Endothelial cell of umbilical vein (primary cell): ENCODE measurements around the gene ABLIM1. TPM values are rescaled to one million over a fixed set of nuclear protein-coding genes. Genes with fewer than 3 reads are reported as not detected.

Experiments used
- BruUV-seq: library from RNA; stranded (reverse); fragments of 400-500 nt; replicated peaks from 2 replicates; lab custom pipeline; 2021; lab: Mats Ljungman, UMichigan
- CTCF ChIA-PET: fragments of 300-600, 350-600 bp; sonication (Branson Sonifier 250); formaldehyde crosslinking; loops from one replicate; lab custom pipeline; 2021; ENCODE audit warnings: antibody characterized with exemption, inconsistent platforms; lab: Charles Lee
- POLR2A ChIA-PET: fragments of 300-600, 350-600 bp; sonication (Branson Sonifier 250); formaldehyde crosslinking; loops from one replicate; lab custom pipeline; 2021; ENCODE audit warnings: antibody characterized with exemption, inconsistent platforms; lab: Charles Lee
- DNase-seq: peaks from one replicate; pipeline ENCODE4 v3.0.0-alpha.2; 2011; ENCODE audit warnings: low read depth, low spot score
- FAIRE-seq: peaks from 2 replicates; lab custom pipeline; 2011; peaks lifted over from hg19 to GRCh38; lab: Jason Lieb, UNC
- H2AFZ ChIP-seq: 2 replicates; pipeline ENCODE4 v1.6.0; 2012; ENCODE audit warnings: low read depth, low read length, control low read depth, inconsistent platforms
- H3K27ac ChIP-seq: 2 replicates; pipeline ENCODE4 v1.5.1; 2011; ENCODE audit warnings: low read depth, mild to moderate bottlenecking, control low read depth, low read length, moderate library complexity; ENCODE audit not compliant: insufficient read depth
- H3K27me3 ChIP-seq, 2 experiments: 2 replicates each; pipeline versions ENCODE4 v1.6.0 to v1.6.1; 2011; ENCODE audit warnings: low read length in 2 of 2, mixed read lengths in 1 of 2; ENCODE audit not compliant: control insufficient read depth in 2 of 2, insufficient read depth in 2 of 2
- H3K36me3 ChIP-seq, 2 experiments: 2 replicates in 1 of 2; 3 replicates in 1 of 2; pipeline ENCODE4 v1.5.1; 2011; ENCODE audit warnings: low read length in 2 of 2, mild to moderate bottlenecking in 1 of 2, moderate library complexity in 1 of 2; ENCODE audit not compliant: control insufficient read depth in 2 of 2, insufficient read depth in 2 of 2; ENCODE audit errors: extremely low read depth in 1 of 2
- H3K4me1 ChIP-seq: 3 replicates; pipeline ENCODE4 v1.5.1; 2011; ENCODE audit warnings: mild to moderate bottlenecking, low read length; ENCODE audit not compliant: control insufficient read depth, insufficient read depth; ENCODE audit errors: extremely low read depth
- H3K4me2 ChIP-seq: 2 replicates; pipeline ENCODE4 v1.6.1; 2011; ENCODE audit warnings: low read length, control low read depth, mixed read lengths; ENCODE audit not compliant: insufficient read depth
- H3K4me3 ChIP-seq, 3 experiments: fragments of 200-600 bp in 1 of 3; sonication (generic), shearing (Covaris generic) in 1 of 3; replicated peaks in 1 of 3; 2 replicates each; pipeline ENCODE4 v1.5.1; 2011 to 2016; ENCODE audit warnings: control low read depth in 3 of 3, low read length in 3 of 3, mild to moderate bottlenecking in 2 of 3, inconsistent platforms in 1 of 3, low read depth in 1 of 3, moderate library complexity in 1 of 3; ENCODE audit not compliant: insufficient read depth in 1 of 3
- H3K79me2 ChIP-seq: 2 replicates; pipeline ENCODE4 v1.6.0; 2012; ENCODE audit warnings: low read length, inconsistent platforms; ENCODE audit not compliant: control insufficient read depth, insufficient read depth
- H3K9ac ChIP-seq: replicated peaks from 2 replicates; pipeline ENCODE3; 2011; ENCODE audit warnings: low read length, control low read depth; ENCODE audit not compliant: insufficient read depth; ENCODE audit errors: extremely low read depth
- H3K9me1 ChIP-seq: replicated peaks from 3 replicates; pipeline ENCODE4 v1.6.0; 2011; ENCODE audit warnings: mild to moderate bottlenecking, low read length; ENCODE audit not compliant: control insufficient read depth, insufficient read depth; ENCODE audit errors: extremely low read depth
- H3K9me3 ChIP-seq: replicated peaks from 2 replicates; pipeline ENCODE4 v1.5.1; 2012; ENCODE audit warnings: low read length, inconsistent platforms; ENCODE audit not compliant: control insufficient read depth, insufficient read depth
- H4K20me1 ChIP-seq: replicated peaks from 2 replicates; pipeline ENCODE3; 2011; ENCODE audit warnings: mild to moderate bottlenecking, low read length; ENCODE audit not compliant: control insufficient read depth, insufficient read depth; ENCODE audit errors: extremely low read depth
- EZH2 ChIP-seq: IDR thresholded peaks from 2 replicates; pipeline ENCODE4 v1.6.1; 2012; ENCODE audit warnings: borderline replicate concordance, low read depth, mild to moderate bottlenecking, moderate library complexity, low read length, inconsistent platforms; ENCODE audit not compliant: severe bottlenecking
- FOS ChIP-seq: IDR thresholded peaks from 2 replicates; pipeline ENCODE4 v1.6.1; 2011; ENCODE audit warnings: mild to moderate bottlenecking, low read length, moderate library complexity, borderline replicate concordance; ENCODE audit not compliant: insufficient read depth
- GATA2 ChIP-seq: IDR thresholded peaks from 2 replicates; pipeline ENCODE4 v1.7.0; 2011; ENCODE audit warnings: low read depth, mild to moderate bottlenecking, moderate library complexity, mixed read lengths, low read length; ENCODE audit not compliant: insufficient read length, insufficient read depth
- JUN ChIP-seq: IDR thresholded peaks from 2 replicates; pipeline ENCODE4 v1.6.1; 2011; ENCODE audit warnings: borderline replicate concordance, low read depth; ENCODE audit not compliant: insufficient read length, insufficient read depth
- MYC ChIP-seq: IDR thresholded peaks from one replicate; pipeline ENCODE4 v1.6.1; 2011; ENCODE audit warnings: mild to moderate bottlenecking, low read depth, low read length
- POLR2A ChIP-seq: IDR thresholded peaks from 2 replicates; pipeline ENCODE4 v1.6.1; 2012; ENCODE audit warnings: low read depth, mild to moderate bottlenecking, control low read depth, low read length
- POLR2AphosphoS5 ChIP-seq: IDR thresholded peaks from 2 replicates; pipeline ENCODE4 v1.6.1; 2012; ENCODE audit warnings: low read depth, mild to moderate bottlenecking, control low read depth, low read length, moderate library complexity; ENCODE audit not compliant: insufficient read depth
- dilution Hi-C: fragments of 300-500 bp; cut with MboI; formaldehyde crosslinking; loops from one replicate; pipeline ENCODE4 v1.15.0; 2019; ENCODE audit warnings: low sequenced_read_pairs; ENCODE audit not compliant: extremely low pct_ligation_motif_present
- intact Hi-C: fragments of 100-400 bp; cut with micrococcal nuclease; formaldehyde crosslinking; loops from one replicate; pipeline ENCODE4 v1.10.0; 2022
- polyA plus RNA-seq, 4 experiments: library from polyadenylated mRNA; depleted of rRNA in 3 of 4; stranded (reverse) in 3 of 4; unstranded in 1 of 4; fragments of >200 nt; gene quantifications; 2 replicates each; pipeline versions ENCODE4 v1.2.1 to v1.2.3, GENCODE V29; 2011 to 2012; ENCODE audit warnings: missing spikeins in 1 of 4
- total RNA-seq: library from RNA; stranded (reverse); gene quantifications from 2 replicates; pipeline ENCODE4 v1.2.3, GENCODE V29; 2021
- TF ChIP-seq, protein P1 (sequence below): IDR thresholded peaks from 2 replicates; pipeline ENCODE4 v1.6.1; 2011; ENCODE audit not compliant: insufficient read depth, insufficient read length
- TF ChIP-seq, protein P2 (sequence below), 2 donors: IDR thresholded peaks; 1 replicate in 1 of 2; 2 replicates in 1 of 2; pipeline ENCODE4 v1.5.1; 2011; ENCODE audit warnings: low read length in 2 of 2, mild to moderate bottlenecking in 2 of 2, moderate library complexity in 2 of 2, control low read depth in 1 of 2, inconsistent platforms in 1 of 2, low read depth in 1 of 2; ENCODE audit not compliant: insufficient read depth in 1 of 2; ENCODE audit errors: extremely low read depth in 1 of 2

Gene ABLIM1
- total and polyA plus RNA-seq, 2 donors (not counting 3 experiments of a cell fraction or from before 2014, with no cell fraction given) = 128 to 235 TPM

- Histone ChIP-seq H4K20me1 (no peaks in the 10 kb centered on the region), H3K9ac (no peak overlapping the region), H3K27me3 (no peaks in the 10 kb centered on the region), H3K4me2 (no peak overlapping the region), H3K4me1 (no peaks in the 10 kb centered on the region), H3K36me3 (no peaks in the 10 kb centered on the region), H3K9me1 (no peaks in the 10 kb centered on the region), H3K27ac (no peak overlapping the region), H3K9me3 (no peaks in the 10 kb centered on the region), H3K4me3 (no peak overlapping the region), H3K79me2 (no peaks in the 10 kb centered on the region), H2AFZ (no peak overlapping the region)
- intact Hi-C loops = no loop called here
- FAIRE-seq (no peak), DNase-seq (no peak)
- ChIA-PET CTCF (interaction anchor here (1.2 kb wide), 2 partner anchors 10 to 15 kb away, joined by 3 read pairs; no protein-coding TSS in a partner anchor), POLR2A (no interaction called here)
- TF ChIP-seq GATA2 (no peak), EZH2 (no peak), POLR2A (no peak), POLR2AphosphoS5 (no peak), FOS (no peak), JUN (no peak), MYC (no peak)
- TF ChIP-seq, protein P1, sequence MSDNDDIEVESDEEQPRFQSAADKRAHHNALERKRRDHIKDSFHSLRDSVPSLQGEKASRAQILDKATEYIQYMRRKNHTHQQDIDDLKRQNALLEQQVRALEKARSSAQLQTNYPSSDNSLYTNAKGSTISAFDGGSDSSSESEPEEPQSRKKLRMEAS = no peak
- TF ChIP-seq, protein P2, sequence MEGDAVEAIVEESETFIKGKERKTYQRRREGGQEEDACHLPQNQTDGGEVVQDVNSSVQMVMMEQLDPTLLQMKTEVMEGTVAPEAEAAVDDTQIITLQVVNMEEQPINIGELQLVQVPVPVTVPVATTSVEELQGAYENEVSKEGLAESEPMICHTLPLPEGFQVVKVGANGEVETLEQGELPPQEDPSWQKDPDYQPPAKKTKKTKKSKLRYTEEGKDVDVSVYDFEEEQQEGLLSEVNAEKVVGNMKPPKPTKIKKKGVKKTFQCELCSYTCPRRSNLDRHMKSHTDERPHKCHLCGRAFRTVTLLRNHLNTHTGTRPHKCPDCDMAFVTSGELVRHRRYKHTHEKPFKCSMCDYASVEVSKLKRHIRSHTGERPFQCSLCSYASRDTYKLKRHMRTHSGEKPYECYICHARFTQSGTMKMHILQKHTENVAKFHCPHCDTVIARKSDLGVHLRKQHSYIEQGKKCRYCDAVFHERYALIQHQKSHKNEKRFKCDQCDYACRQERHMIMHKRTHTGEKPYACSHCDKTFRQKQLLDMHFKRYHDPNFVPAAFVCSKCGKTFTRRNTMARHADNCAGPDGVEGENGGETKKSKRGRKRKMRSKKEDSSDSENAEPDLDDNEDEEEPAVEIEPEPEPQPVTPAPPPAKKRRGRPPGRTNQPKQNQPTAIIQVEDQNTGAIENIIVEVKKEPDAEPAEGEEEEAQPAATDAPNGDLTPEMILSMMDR (IDR thresholded peaks at IDR 0.05; ENCODE audit: extremely low read depth in 1 of 2, insufficient read depth in 1 of 2, low read depth in 1 of 2, low read length in 2 of 2) = no peak
- no TSS peak for BruUV-seq
- dilution Hi-C loops = no loop called here
Observed at GRCh38 chr10:114593816-114594468, 64.1 kb downstream of the ABLIM1 start.
